Mucosa of gallbladder (tissue), 1 donor: Measurements from ENCODE around the gene MLLT3. TPM values are rescaled to one million over a fixed set of nuclear protein-coding genes. Genes with fewer than 3 reads are reported as not detected.
"Not testable (repeated sequence)": the region's sequence is repeated elsewhere in the genome, so short reads cannot be mapped to it uniquely, and the experiment has no call there.

Source experiments
- DNase-seq: peaks from one replicate; pipeline ENCODE4 v3.0.0-alpha.2; 2020; ENCODE audit warnings: low spot score
- total RNA-seq: library from RNA; stranded (reverse); gene quantifications from one replicate; pipeline ENCODE4 v1.2.1, GENCODE V29; 2021
- donor health status: DM: no; HTN: no; CAD: no.

MLLT3 gene
- total RNA-seq, 1 donor from 2014 or later = 29.1 TPM

DNA sequence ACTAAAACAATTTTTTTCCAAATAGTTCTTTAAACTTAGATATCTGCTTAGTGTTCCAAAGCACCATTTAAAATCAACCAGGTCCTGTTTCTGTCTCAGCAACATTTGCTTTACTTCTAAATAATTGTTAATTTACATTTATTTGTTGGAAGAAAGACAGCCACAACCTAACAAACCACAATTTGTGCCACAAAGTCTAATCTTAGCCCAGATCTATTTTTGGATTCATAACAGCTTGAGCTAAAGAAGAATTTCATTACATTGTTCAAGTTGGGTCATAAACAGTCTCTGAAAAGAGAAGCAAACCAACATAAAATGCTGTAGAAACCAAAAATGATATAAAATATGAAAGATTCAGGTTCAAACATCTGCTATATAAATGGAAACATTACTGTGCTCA lies 24.4 kb downstream of the MLLT3 start:
- DNase-seq = no peak

DNA sequence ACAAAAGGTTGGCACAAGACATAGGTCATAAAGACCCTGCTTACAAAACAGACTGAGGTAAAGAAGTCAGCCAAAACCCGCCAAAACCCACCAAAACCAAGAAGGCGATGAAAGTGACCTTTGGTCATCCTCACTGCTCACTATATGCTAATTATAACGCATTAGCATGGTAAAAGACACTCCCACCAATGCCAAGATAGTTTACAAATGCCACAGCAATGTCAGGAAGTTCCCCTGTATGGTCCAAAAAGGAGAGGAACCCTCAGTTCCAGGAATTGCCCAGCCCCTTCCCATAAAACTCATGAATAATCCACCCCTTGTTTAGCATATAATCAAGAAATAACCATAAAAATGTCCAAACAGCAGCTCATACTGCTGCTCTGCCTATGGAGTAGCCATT lies 27.7 kb downstream of the MLLT3 start:
- no peak for DNase-seq

DNA sequence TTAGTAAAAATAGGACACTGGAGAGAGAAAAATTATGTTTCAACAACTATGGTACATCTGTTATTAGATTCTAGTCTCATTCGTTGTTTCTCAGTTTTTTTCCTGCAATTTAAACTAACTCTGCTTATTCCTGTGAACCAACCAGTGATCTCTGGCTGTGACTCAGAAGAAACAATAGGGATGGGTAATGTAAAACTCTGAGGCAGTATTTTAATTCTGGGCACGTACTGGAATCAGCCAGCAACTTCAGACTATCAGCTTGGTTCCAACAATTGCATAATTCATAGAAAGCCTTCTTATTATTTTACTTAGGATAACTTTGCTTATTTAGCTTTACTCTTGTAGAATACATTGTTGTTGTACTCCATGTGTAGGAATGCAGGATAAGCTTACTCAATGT lies 28.8 kb downstream of the MLLT3 start:
- no peak for DNase-seq

DNA sequence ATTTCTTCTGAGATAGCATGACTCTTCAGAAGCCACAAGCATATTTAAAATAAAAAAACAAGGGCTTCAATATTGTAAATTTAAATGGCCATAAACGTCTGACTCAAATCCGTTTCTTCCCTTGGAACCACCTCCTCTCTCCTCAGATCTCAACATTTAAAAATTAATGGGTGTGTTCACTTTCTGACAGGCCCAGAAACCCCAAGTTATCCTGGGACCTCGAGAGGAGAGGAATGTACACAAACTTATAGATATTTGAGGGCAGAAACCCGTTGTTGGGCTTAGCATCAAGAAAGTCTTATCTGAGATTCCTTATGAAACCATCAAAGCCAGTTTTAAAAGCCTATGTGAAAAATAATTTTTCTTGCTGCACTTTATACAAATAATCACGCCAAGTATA lies 29.2 kb downstream of the MLLT3 start:
- no peak for DNase-seq

DNA sequence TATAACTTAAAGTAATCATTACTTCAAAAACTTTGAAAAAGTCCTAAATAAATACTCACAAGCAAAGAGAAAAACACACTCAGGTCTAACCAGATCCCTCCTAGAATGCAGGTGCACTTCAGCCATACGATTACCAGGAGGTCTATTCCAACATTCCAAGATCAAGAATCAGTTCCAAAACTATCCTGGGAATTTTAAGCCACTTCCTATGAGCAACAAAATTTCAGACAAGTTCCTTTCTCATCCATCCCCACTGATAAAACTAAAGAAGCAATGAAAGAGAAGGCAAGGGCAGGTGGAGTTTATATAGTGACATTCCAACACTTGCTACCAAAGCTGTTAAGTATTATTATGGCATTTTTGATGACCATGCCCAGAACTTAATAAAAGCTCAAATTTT lies 29.6 kb downstream of the MLLT3 start:
- no peak for DNase-seq

DNA sequence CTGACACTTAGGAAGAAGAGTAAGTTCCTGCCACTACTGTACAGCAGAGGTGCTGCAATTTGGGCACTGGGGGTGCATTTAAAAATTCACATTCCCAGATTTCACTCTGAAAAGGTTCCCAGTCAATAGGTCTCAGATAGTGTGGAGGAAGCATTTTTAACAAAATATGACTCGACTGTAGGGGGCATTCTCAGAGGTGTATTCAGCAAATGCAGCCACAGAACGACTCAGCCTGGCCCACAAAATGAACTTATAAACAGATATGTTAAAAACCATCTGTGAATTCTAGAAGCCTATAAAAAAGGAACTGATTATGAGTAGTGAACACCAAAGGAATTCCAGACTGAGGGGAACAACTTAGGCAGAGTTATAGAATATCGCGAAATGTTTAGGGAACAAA lies 31.1 kb downstream of the MLLT3 start:
- DNase-seq = no peak

DNA sequence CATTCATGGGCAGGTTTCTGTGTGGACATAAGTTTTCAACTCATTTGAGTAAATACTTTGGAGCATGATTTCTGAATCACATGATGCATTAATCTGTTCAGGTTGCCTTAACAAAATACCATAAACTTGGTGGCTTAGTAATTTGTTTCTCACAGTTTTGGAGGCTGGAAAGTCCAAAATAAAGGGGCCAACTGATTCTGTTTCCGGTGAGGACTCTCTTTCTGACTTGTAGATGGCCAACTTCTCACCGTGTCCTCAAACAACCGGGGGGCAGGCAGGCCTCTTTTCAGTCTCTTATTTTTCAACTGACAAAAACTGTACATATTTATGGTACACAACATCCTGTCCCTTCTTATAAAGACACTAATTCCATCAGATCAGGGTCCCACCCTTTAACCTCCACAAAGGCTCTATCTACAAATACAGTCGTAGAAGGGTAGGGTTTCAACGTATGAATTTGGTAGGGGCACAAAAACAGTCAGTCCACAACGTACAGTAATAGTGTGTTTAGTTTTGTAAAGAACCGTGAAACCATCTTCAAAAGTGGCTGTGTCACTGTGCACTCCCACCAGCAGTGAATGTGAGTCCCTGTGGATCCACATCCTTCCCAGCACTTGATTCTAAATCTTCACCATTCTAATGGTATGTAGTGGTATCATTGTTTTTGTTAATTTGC lies 37.2 kb downstream of the MLLT3 start:
- no peak for DNase-seq

DNA sequence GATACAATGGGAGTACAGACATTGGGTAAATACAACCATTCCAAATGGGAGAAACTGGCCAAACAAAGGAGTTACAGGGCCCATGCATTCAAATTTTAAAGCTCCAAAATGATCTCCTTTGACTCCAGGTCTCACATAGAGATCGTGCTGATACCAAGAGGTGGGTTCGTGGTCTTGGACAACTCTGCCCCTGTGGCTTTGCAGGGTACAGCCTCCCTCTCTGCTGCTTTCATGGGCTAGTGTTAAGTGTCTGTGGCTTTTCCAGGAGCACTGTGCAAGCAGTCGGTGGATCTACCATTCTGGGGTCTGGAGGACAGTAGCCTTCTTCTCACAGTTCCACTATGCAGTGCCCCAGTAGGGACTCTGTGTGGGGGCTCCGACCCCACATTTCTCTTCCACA lies 39.2 kb downstream of the MLLT3 start:
- not testable (repeated sequence) for DNase-seq

DNA sequence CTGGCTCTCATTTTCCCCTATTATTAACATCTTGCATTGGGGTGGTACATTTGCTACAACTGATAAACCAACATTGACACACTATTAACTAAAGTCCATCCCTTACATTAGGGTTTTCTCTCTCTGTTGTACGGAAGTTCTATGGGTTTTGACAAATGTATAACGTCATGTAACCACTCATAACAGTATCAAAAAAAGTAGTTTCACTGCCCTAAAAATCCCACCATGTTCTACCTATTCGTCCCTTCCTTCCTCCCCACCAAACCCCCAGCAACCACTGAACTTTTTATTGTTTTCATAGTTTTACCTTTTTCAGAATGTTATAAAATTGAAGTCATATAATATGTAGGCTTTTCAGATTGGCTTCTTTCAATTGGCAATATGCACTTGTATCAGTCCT lies 40.1 kb downstream of the MLLT3 start:
- no peak for DNase-seq

DNA sequence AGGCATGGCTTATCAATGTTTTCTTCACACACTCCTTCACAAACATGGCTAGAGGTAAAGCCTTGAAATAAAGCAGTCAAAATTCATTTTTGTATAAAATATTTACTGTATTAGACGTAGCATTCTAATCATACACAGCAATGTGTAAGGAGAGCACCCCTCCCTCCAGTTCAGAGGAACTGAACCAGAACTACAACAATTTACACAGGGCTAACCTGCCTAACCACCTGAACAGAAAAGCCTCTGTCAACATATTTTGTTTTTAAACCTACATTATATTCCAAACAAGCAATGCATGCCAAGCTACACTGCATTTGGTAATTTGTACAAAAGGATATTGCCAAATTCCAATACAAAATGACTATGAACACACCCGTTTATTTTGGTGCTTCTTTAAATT lies 41.6 kb downstream of the MLLT3 start:
- DNase-seq = no peak

DNA sequence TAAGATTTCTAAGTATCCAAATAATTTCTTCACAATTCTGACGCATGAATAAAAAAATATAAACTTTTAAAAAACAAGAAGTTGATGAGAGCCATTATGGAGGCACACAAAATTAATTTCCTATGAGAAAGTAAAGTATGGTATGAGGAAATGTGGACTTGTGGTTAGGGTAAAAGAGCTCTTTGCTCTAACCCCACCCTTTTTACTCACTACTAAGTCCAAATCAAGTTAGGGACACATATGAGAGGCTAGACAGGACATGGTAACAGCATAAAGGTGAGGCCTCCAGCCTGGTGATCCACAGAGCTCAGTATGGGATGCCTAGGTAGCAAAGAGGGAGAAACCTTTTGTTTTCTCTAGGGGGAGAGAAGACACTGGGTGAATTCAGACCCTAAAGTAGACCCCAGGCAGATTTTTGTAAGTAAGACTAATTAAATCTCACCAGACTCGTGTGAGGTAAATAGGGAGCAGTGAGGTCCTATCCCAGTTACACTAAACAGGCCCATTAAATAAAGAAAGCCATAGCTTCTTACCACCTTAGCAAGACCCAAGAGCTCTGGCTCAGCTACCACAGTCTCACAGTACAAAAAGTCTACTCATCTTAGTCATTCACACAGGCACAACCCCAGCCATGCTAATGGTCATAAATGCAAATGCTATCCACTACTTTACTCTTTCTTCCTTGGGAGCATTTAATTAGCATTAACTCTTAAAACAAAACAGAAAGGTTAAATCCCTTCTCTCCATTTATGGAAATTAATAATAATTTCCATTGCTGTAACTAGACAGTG lies 42.6 kb downstream of the MLLT3 start:
- no peak for DNase-seq

DNA sequence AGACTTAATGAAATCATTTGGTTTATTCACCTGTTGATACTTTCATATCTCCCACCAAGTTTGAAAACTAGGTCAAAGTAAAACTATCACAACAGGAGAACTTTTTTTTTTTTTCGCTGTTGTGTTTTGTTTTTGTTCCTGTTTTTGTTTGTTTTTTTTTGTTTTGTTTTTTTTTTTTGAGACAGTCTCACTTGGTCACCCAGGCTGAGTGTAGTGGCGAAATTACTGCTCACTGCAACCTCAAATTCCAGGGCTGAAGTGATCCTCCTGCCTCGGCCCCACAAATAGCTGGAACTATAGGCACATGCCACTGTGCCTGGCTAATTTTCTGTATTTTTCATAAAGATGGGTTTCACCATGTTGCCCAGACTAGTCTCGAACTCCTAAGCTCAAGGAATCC lies 49.3 kb downstream of the MLLT3 start:
- DNase-seq = no peak

DNA sequence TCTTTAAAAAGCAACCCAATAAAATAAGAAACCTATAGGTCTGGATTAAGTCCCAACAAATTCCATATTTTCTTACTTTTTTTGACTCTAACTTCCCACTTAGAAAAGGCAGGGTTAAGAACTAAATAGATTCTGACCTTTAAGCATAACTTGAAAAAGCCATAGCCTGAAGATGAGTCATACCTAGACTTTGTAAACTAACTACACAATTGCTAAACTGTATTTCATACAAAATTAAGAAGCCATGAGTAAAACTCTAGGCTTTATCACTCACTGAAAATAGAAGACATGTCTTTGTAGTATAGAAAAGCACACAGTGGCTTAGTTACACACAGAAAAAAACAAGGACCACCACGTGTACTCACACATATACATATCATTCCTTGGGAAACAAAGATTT lies 51.5 kb downstream of the MLLT3 start:
- DNase-seq = no peak

DNA sequence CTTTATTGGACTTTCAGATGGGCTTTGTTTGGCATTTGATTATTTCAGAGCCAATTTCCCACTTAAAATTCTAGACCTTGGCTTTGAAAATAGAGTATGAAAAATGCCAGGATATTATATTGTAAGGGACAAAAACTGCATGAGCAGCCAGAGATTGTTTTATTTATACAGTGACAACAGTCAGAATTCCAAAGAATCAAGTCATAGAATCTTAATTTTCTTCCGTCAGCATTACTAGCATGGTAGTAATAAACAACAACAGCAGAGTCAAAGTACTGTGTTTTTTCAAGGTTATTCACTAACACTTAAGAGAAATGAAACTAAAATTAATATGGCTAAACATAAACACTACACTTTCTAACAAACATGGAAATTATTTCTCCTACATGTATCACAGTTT lies 52.2 kb downstream of the MLLT3 start:
- DNase-seq = no peak

DNA sequence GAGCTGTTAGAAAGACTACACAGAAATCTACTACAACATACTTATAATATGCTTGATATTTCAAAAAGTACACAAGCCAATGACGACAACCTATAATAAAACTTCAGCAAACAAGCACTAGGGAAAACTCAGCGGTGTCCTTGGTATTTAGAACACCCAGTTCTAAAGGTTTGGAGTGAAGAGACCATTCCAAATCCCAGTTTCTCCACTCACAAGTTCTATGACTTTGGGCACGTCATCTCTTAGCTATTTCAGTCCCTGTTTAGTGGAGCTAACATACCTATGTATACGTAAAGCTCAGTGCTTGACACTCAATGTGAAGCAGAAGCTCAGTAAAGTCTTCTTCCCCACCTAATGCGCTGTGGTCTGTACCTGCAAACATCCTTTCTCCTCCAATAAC lies 52.8 kb downstream of the MLLT3 start:
- DNase-seq = no peak

DNA sequence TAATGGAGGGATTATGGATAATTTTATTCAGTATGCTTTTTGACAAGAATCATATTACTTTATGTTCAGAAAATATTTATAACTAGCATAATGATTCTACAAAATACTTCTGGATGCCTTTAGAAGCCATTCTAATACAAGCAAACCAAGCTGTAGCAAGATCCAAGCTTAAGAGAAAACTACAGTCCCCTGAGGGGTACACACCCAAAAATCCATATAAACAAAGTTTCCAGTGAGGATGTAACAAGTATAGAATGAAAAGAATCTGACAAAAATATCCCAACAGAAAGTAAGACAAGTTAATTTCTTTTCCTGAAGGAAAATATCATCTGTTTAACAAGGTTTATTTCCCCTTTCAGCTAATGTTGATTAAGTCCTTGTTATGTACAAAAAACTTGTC lies 53.9 kb downstream of the MLLT3 start:
- no peak for DNase-seq

DNA sequence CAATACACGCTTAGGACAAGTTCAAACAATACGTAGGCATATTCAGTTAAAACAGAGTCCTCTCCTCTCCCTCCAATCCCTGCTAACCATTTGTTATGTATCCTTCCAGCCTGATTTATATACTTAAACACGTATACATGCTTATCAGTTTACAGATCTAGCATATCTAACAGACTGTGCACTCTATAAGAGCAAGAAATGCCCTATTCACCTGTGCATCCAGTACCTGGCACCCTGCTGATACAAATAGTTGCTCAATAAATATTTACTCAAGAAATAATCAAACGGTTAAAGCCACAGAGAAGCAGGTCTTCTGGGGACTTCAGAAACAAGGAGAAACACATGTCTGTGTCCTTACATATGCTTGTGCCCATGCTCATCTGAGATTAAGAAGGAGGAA lies 55.9 kb downstream of the MLLT3 start:
- no peak for DNase-seq

DNA sequence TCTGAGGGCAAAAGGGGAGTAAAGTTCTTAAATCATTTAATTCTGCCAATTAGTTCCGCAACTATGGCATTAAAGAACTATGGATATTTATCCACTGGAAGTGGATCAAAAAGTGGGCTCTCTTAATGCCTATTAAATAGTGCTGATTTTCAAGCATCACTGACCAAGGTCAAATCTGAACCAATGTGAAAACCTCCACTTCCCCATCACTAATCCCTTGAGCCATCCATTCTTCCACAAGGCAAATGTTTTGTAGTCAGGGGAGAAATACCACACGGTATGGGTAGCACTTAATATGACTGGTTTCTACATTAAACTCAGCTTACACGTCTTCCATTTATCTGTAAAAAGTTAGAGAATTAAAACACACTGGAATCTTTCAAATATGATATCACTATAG lies 57.6 kb downstream of the MLLT3 start:
- DNase-seq = no peak

DNA sequence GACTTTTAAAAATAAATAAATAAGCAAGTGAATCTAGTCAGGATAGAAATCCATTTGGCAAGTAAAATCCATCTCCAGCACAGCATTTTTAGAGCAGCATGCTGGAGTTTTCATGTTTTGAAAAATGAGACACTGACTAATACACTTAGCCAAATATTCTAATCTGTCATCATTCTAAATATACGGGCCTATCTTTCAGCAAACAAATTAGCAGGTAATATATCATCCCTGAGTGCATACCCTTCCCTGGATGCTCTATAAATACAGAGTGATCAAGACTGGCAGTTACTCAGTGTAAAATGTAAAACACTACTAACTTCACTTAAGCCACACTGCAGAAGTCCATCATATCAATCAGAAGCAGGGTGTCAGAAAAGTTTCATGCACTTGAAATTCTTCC lies 58.4 kb downstream of the MLLT3 start:
- DNase-seq = no peak

DNA sequence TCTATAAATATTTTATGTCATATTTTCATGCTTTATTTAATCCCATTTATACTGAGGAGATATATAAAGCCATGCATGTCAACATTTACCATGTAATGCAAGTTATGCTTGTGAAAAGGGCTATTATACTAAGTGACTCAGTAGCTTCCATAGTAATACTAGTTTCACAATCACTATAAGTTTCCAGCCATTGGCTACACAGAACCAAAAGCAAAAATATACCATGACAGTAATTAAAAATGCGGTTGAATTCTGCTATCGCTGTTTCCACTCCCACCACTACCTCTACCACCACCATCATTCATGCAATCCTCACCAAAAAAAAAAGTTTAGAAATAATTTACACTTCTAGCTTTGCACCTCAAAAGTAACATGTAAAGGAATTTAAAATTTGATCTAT lies 60.2 kb downstream of the MLLT3 start:
- DNase-seq = no peak

DNA sequence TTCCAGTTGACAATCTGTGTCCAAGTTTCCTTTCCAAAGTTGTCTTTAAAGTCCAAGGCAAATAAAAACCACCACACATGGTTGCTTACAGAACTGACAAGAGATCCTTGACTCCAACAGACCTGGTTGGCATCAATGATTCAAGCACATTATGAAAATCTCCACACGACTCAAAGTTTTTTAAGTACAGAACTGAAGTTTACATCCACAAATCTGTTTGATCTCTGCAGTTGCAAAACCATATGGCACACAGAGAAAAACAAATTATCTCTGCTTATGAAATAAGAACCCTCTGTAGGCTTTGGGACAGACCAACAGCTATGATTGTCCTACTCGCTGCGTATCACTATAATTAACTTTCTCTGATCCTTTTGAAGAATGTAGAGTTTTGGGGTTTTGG lies 60.8 kb downstream of the MLLT3 start:
- DNase-seq = no peak

DNA sequence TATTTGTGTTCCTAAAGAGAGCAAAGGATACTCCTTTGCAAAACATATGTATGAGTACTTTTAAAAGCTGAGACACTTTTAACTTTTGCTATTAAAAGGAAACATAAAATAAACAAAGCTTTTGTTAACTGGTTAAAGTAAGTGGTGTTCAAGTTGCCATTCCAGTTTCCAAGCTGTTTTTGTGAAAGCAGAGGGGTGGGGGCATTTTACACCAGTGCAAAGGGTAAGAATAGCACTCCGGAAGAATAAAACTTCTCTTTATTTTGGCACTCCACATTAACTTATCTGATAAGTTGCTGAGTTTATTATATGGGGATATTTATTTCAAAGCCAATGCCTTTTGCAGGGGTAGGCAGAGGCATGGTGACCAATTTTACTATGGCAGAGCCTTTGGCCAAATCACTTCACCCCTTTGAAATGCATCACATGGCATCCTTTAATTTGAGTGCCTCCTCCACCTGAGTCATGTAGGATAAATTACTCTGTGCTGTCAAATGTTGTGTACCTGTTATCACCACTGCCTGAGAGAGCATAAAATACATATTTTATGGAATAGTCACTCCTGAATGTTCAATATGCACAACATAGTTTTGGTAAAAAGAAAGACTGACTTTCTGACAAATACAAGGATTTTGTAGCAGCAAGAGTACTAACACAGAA lies 62.9 kb downstream of the MLLT3 start:
- no peak for DNase-seq

DNA sequence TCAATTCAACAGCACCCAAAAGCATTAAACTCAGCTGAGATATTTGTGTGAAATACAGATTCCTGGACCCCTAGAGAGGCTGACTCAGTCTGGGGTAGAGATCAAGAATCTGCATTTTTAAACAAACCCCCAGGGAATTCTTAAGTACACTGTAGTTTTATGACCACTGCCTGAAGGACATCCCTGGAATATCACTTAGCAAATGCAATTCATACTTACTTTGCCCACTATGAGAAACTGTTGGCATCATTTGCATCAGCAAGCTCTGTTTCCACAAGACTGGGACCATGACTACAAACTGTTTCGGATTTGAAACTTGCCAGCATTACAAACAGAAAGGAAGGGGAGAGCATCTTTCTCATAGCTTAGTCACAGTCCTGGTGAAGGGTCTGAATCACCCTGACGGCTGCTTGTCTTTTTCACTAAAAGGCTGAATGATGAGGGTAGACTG lies 63.7 kb downstream of the MLLT3 start:
- DNase-seq = no peak
